HG03095 (cell line): ENCODE results near the gene POLR3E.
"Not testable (repeated sequence)": the region's sequence is repeated elsewhere in the genome, so short reads cannot be mapped to it uniquely, and the experiment has no call there.

Source experiments
- ATAC-seq: cut with Tn5 transposase; IDR thresholded peaks from one replicate; pipeline ENCODE4 v1.9.1; 2021; ENCODE audit warnings: moderate library complexity; ENCODE audit not compliant: unreplicated experiment

POLR3E gene

DNA sequence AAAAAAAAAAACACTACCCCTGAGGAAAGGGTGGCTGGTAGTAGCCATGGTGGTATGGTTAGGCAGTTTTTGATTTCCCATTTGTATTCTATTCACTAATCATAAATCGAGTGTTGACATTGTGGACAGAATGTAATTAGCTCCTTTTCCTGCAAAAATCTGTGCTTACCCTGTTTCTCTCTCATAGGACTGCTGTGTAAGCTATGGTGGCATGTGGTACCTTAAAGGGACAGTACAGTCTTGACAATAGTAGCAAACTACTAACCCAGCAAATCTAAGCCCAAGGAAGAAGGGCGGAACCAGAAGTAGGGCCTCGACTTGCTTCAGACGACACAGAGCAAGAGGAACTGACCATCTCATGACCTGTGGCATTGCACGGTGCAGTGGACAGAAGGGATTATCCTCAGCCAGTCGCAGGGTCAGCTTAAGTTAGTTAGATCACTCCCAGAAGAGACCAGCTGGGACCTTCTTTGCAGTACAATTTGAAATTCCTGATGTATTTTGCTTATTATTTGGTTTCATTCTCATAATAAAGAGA lies 36.3 kb downstream of the POLR3E start:
- no peak for ATAC-seq

DNA sequence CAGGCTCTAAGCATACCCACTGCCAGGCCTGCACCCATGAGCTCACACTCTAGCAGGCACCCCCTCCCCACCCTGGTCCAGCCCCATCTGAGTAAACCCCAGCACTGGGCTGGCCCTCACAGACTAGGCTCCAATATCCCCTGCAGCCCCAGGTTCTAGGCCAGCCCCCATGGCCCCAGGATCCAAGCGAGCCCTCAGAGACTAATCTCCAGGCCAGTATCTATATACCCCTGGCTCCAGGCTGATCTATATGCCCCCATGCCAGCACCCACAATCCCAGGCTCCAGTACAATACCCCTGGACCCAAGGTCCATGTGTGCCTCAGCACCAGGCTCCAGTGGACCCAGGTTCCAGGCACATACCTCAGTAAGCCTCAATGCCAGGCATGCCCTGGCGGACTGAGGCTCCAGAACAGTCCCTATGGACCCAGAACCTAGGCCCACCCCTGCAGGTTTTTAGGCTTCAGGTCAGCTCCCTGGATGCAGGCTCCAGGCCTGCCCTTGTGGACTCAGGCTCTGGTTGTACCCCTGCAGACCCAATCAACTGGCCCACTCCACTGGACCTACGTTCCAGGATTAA lies 38.5 kb downstream of the POLR3E start:
- no peak for ATAC-seq

DNA sequence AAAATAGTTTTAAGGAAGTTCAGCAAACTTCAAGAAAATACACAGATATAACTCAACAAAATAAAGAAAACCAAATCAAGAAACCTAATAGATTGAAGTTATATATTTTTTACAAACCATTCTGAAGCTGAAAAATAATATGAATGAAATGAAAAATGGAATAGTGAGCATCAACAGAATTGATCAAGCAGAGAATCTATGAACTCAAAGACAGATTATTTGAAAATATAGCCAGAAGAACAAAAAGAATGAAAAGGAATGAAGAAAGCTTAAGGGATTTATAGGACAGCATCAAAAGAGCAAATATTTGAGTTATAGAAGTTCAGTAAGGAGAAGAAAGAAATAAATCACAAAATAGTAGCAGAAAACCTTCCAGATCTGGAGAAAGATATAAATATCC lies 39.4 kb downstream of the POLR3E start:
- ATAC-seq = no peak

DNA sequence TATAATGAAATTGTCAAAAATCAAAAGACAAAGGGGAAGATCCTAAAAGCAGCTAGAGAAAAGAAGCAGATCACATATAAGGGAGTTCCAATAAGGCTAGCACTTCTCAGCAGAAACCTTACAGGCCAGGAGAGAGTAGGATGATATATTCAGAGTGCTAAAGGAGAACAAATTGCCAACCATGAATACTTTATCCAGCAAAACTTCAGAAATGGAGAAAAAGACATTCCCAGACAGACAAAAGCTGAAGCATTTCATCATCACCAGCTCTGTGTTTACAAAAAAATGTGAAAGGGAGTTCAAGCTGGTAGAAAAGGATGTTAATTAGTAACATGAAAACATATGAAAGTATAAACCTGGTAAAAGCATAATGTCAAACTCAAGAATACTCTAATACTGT lies 39.8 kb downstream of the POLR3E start:
- ATAC-seq = no peak

DNA sequence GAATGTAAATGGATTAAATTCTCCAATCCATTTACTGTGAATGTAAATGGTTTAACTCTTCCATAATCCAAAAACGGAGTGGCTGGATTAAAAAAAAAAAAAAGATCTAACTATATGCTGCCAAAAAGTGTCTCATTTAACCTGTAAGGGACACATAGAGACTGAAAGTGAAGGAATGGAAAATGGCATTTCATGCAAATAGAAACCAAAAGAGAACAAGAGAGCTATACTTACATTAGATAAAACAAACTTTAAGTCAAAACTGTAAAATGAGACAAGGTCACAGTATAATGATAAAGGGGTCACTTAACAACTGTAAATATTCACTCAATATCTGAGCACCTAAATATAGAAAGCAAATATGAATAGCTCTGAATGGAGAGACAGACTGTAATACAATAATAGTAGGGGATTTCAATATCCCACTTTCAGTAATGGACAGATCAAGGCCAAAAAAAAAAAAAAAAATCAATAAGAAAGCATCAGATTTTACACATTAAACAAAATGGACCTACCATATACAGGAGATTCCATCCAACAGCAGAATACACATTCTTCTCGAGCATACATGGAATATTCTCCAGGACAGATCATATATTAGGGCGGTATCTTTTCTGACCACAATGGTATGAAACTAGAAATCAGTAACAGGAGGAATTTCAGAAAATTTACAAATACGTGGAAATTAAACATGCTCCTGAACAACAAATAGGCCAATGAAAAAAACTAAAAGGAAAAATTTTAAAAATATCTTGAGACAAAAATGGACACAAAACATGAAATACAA lies 40.8 kb downstream of the POLR3E start:
- no peak for ATAC-seq

DNA sequence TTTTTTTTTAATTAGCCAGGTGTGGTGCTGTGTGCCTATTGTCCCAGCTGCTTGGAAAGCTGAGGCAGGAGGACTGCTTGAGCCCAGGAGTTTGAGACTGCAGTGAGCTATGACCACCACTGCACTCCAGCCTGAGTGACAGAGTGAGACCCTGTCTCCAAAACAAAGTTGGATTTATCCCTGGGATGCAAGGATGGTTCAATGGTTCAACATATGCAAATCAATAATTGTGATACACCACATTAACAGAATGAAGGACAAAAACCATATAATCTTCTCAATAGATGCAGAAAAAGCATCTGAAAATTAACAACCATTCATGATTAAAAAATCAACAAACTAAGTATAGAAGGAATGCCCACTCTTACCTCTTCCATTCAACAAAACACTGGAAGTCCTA lies 43.7 kb downstream of the POLR3E start:
- ATAC-seq = no peak

DNA sequence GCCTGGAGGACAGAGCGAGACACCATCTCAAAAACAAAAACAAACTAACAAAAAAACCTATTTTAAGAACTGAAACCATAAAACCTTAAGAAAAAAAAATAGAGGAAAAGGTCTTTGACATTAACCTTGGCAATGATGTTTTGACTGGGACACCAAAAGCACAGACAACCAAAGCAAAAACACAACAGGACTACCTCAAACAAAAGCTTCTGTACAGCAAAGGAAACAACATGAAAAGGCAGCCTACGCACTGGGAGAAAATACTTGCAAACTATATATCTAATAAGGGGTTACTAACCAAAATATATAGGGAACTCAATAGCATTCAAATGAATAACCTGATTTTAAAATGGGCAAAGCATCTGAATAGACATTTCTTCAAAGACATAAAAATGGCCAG lies 44.9 kb downstream of the POLR3E start:
- no peak for ATAC-seq

DNA sequence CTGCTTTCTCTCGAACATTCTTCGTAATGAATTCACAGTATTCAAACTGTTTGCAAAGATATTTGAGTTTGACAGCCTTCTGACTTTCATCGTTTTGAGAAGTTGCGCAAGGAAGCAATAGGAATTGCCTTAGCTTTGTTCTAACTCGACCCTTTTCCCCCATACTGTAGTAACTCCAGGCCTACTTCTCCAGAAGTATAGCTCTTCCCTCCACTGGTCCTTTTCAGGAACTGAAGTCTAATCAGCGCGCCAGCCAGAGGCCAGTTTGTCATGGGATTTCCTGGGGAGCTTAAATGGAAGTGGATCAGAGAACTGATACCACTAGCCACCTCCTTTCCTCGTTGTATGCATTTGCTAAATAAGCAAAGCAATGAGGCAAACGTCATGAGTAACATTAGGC lies 49.3 kb downstream of the POLR3E start:
- no peak for ATAC-seq

DNA sequence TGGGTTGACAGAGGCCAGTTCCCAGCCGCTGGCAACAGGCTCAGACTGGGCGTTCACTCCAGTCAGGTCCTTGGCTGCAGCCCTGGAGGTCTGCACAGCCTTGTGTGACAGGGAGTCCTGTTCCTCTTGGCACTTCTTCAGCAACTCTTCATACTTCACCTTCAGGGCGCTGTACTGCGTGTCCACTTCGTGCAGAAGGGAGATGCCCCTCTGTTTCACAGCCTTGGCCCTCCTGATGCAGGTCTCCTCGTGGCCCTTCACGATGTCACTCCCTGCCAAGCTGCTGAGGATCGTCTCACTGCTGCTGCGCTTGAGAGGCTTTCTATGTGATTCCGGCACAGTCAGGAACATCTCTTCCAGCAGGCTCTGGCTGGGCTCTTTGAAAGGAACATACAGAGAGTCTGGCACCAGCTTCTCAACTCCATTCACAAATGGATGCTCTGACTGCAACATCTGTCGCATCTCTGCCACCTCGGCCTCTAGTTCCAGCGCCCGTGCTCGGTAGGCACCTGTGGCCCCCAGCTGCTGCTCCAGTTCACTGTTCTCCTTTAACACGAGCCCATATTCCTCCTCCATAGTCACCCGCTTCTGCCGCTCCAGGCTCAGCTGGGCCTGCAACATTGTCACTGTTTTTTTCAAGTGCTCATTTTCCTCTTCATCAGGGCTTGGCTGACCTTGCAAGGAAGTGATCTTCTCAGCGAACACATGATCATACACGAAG lies 50.1 kb downstream of the POLR3E start:
- ATAC-seq = no peak

DNA sequence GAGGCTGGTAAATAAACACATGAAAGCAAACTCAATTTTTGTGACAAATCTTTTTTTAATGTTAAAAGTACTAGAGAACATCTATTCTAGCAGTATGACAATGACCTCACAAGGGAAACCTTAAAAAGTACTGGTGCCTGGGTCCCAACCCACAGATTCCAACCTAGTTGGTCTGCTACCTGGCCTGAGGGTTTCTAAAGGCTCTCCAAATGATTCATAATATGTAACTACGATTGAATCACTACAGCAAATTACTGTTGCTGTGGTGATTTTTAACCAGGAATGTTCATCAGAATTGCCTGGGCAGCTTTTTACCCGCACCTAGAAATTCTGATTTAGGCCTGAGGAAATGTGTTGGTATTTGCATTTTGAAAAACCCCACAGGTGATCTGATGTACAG lies 51.1 kb downstream of the POLR3E start:
- no peak for ATAC-seq

DNA sequence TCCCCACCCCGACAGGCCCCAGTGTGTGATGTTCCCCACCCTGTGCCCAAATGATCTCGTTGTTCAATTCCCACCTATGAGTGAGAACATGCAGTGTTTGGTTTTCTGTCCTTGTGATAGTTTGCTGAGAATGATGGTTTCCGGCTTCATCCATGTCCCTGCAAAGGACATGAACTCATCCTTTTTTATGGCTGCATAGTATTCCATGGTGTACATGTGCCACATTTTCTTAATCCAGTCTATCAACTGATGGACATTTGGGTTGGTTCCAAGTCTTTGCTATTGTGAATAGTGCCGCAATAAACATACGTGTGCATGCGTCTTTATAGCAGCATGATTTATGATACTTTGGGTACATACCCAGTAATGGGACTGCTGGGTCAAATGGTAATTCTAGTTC lies 53.8 kb downstream of the POLR3E start:
- ATAC-seq = not testable (repeated sequence)

DNA sequence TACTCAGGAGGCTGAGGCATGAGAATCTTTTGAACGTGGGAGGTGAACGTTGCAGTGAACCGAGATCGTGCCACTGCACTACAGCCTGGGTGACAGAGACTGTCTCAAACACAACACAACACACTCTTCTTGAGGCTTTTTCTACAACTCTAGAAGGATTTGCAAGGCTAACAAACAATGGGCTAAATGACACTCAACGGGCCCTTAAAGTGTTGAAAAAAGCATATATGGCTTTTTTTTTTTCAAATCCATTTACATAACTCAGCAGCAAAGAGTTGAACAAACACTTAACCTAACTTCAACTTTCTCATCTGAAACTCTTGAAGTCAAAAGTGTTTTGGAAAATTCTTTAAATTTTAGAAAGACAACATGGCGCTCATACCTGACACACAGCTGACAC lies 54.9 kb downstream of the POLR3E start:
- ATAC-seq = no peak

DNA sequence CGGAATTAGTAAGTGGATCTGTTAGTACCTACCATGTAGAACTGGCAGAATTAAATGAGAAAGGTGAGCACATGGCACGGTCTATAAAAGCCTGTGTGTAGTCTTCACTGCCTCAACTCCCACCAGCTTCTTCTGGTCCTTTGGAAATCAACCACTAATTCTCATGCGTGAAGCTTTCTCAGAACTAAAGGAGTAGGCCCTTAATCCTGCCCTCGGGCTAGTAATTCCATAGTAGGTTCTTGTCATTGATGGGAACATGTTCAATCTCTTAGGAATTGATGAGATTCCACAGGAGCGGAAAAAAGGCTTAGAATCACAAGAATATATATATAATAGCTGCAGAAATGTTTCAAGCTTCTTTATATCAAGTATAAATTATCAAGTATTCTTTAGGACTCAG lies 55.5 kb downstream of the POLR3E start:
- no peak for ATAC-seq

DNA sequence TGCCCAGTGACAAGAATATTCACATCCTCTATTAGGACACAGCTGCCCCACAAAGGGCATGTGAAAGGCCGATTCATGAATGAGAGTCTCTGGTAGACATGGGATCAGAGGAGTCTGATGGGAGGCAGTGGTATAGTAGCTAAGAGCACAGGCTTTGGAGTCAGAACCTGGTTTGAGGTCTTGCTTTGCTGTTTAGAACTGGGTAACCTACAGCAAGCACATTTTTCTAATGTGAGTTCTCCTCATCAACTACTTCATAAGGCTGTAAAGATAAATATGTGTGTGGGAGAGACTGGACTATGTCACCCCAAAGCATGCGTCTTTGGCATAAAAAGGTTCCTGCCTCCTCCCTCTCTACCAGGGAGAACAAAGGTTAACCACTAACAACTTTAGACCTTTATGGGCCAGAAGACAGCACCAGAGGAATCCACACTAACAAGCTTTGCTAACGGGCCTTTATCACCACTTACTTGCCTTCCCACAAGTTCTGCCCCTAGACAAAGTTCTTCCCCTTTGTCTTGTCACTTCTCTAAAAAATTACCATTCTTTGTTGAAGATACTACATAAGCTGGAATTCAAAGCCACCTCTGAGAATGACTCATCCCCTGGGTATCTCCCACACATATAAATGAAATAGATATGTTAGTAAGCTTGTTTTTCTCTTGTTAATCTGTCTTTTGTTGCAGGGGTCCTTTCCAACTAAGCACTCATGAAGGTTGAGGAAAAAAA lies 56.1 kb downstream of the POLR3E start:
- ATAC-seq = no peak

DNA sequence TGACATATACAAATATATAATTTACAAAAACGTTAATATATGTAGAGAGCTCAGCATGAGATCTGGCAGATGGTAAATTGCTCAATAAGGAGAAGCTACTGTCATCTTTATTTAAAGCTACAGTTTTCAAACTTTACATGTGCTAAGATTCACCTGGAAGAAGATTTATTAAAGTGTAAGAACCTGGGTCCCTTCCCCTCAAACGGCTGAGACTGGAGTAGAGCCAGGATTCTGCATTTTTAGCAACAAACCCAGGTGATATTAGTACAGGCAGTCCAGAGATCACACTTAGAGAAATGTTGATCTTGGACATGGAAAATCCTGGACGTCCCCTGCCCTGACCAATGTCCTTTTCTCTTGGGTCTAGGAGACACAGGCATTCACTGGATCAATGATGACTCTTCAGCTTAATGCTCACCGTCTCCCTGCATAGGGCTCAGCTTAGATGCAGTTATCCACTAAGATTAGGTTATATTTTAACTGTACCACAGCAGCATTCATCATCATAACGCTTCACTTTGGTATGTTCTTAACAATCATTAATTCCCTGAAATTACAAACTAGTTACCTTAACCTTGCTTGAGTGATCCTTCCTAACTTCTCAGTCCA lies 56.8 kb downstream of the POLR3E start:
- no peak for ATAC-seq

DNA sequence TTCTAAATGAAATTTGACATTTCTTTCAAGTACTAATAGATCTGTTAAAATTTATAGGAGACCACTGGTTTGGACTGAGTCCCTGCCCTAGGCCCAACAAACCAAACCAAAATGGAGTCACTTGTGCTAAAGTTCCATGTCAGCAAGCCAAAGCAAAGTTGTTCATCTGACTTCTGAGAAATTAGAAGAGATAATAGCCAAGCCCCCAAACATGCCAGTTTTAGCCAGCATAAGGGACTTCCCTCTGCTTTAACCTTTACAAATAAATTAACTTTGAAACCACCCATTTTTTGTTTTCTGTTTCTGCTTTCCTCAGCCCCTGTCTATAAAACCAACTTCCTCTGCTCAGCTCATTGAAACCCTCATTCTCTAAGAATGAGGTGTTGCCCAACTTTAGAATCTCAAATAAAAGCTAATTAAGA lies 58.3 kb downstream of the POLR3E start:
- no peak for ATAC-seq

DNA sequence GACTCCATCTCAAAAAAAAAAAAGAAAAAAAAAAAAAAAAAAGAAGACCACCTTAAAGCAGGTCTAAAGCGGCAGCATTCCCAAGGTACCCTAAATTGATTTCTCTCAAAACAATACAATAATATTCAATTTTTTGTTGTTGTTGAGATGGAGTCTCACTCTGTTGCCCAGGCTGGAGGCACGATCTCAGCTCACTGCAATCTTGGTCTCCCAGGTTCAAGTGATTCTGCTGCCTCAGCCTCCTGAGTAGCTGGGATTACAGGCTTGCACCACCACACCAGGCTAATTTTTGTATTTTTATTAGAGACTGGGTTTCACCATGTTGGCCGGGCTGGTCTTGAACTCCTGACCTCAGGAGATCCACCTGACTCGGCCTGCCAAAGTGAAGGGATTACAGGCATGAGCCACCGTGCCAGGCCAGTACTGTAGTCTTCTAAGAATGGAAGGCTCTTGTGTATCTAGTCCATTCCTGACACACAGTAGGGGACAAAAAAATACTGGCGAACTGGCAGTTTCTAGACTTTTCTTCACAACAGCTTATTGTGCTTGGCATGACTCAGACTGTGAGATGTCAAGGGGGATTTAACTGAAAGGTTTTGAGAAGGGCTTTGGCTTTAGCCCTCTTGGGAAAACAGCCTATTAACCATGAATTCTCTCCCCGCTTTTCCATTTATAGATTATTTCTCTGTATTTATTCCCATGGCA lies 59.9 kb downstream of the POLR3E start:
- ATAC-seq = no peak

DNA sequence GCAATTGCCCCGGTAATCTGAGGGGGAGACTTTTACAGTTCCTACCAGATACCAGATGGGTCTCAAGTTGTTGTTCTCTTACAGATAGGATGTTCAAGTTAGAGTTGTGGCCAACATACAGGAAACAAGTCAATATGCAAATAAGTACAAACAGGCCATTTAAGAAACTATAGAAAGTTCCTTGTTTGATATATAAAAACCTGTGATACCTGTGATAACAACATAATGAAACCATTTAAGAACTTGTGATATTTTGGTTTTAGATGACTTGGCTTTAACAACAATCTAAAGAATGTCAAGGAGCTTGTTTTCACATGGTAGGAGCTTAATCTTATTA lies 60.4 kb downstream of the POLR3E start:
- ATAC-seq = no peak

DNA sequence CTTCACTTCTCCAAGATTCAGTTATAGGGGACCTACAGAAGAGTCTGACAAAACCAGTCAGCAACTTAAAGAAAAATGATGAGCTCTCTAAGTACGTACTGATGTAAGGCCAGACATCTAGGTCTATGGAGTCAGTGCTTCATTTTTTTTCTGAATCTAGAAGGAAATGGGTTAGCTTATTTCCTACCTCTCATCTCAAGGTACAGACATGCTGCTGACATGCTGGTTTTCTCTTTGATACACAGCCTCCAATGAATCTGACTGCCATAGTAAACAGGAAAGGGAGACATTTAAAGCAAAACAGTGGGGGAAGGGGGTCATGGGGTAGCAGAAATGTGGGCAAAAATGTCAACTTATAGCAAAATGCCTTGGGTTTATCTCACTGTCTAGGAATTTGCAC lies 60.8 kb downstream of the POLR3E start:
- ATAC-seq = no peak

DNA sequence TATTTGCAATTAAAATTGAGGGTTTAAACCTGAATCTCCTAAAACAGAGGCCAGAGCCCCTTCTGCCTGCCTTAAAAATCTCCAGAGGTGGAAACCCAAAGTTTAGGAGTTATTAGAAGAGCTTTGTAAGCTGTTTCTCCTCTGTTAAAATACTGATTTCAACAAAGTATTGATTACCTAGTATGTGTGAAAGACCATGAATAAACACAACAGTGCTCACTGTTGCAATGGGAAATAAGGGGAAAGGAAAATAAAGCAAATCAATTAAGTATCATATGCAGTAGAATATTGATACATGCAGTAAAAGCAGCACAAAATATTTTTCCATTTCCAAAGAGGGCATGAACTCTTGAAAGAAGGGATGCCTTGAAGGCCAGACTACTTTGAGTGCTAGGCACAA lies 62.5 kb downstream of the POLR3E start:
- ATAC-seq = no peak
